H1 (cell line): ENCODE measurements around the gene MYL6B. TPM values are rescaled to one million over a fixed set of nuclear protein-coding genes. Genes with fewer than 3 reads are reported as not detected.

ENCODE experiments used
- CTCF ChIA-PET: fragments of 300-600 bp; sonication (Branson Sonifier 250); formaldehyde crosslinking; loops from one replicate; lab custom pipeline; 2021; ENCODE audit not compliant: partially characterized antibody; lab: Charles Lee
- POLR2A ChIA-PET: fragments of 300-600 bp; sonication (Branson Sonifier 250); formaldehyde crosslinking; loops from one replicate; lab custom pipeline; 2021; ENCODE audit warnings: inconsistent platforms; ENCODE audit not compliant: partially characterized antibody; lab: Charles Lee
- DNase-seq, 2 experiments: peaks; one replicate each; pipeline versions ENCODE4 v3.0.0 to v3.0.0-alpha.2; 2010 to 2022; ENCODE audit warnings: low spot score in 2 of 2, low read depth in 1 of 2, mixed read lengths in 1 of 2
- FAIRE-seq: peaks from 2 replicates; lab custom pipeline; 2011; peaks lifted over from hg19 to GRCh38; lab: Jason Lieb, UNC
- H2AFZ ChIP-seq: 2 replicates; pipeline ENCODE4 v1.8.1; 2012; ENCODE audit warnings: low read length, inconsistent platforms
- H2AK5ac ChIP-seq: 2 replicates; pipeline ENCODE4 v1.6.1; 2013; ENCODE audit warnings: low read depth, low read length
- H2BK120ac ChIP-seq: replicated peaks from 2 replicates; pipeline ENCODE3; 2013; ENCODE audit warnings: low read depth, low read length, inconsistent platforms
- H2BK12ac ChIP-seq: 2 replicates; pipeline ENCODE4 v1.6.1; 2013; ENCODE audit warnings: low read depth, low read length
- H2BK15ac ChIP-seq: 2 replicates; pipeline ENCODE4 v1.6.1; 2013; ENCODE audit warnings: low read length
- H2BK20ac ChIP-seq: 2 replicates; pipeline ENCODE4 v1.6.1; 2013; ENCODE audit warnings: low read length
- H2BK5ac ChIP-seq: 2 replicates; pipeline ENCODE4 v1.6.1; 2013; ENCODE audit warnings: low read depth, low read length
- H3K14ac ChIP-seq: 2 replicates; pipeline ENCODE4 v1.6.1; 2013; ENCODE audit warnings: inconsistent platforms; ENCODE audit not compliant: insufficient read length
- H3K18ac ChIP-seq: 2 replicates; pipeline ENCODE4 v1.6.1; 2013; ENCODE audit warnings: low read length; ENCODE audit errors: extremely low read depth
- H3K23ac ChIP-seq: 2 replicates; pipeline ENCODE4 v1.6.1; 2013; ENCODE audit warnings: inconsistent platforms; ENCODE audit not compliant: insufficient read length
- H3K23me2 ChIP-seq: 2 replicates; pipeline ENCODE4 v1.6.1; 2013; ENCODE audit warnings: low read depth, low read length
- H3K27ac ChIP-seq: 2 replicates; pipeline ENCODE4 v1.6.1; 2011; ENCODE audit warnings: low read depth, low read length, inconsistent platforms
- H3K27me3 ChIP-seq, 4 experiments: replicated peaks in 1 of 4; 1 replicate in 1 of 4; 2 replicates in 3 of 4; pipeline versions ENCODE4 v1.6.1 to v1.8.1; 2011 to 2013; ENCODE audit warnings: low read length in 3 of 4, mild to moderate bottlenecking in 3 of 4, inconsistent platforms in 2 of 4, mixed read lengths in 2 of 4, moderate library complexity in 1 of 4; ENCODE audit not compliant: control insufficient read depth in 3 of 4, insufficient read depth in 3 of 4; ENCODE audit errors: extremely low read depth in 1 of 4
- H3K36me3 ChIP-seq, 4 experiments: 2 replicates each; pipeline versions ENCODE4 v1.6.1 to v1.8.1; 2011 to 2013; ENCODE audit warnings: mild to moderate bottlenecking in 4 of 4, low read length in 3 of 4, moderate library complexity in 2 of 4, control low read depth in 1 of 4, inconsistent platforms in 1 of 4; ENCODE audit not compliant: insufficient read depth in 4 of 4, control insufficient read depth in 2 of 4
- H3K4ac ChIP-seq: replicated peaks from 2 replicates; pipeline ENCODE3; 2013; ENCODE audit warnings: low read length, low read depth, mixed read lengths, inconsistent platforms; ENCODE audit not compliant: insufficient read length
- H3K4me1 ChIP-seq, 4 experiments: replicated peaks in 1 of 4; 1 replicate in 1 of 4; 2 replicates in 3 of 4; pipeline versions ENCODE4 v1.6.1 to v1.8.1; 2011 to 2013; ENCODE audit warnings: low read length in 3 of 4, inconsistent platforms in 2 of 4, mixed read lengths in 1 of 4; ENCODE audit not compliant: insufficient read depth in 4 of 4, control insufficient read depth in 3 of 4
- H3K4me2 ChIP-seq, 2 experiments: 2 replicates each; pipeline versions ENCODE4 v1.6.1 to v1.8.1; 2011 to 2013; ENCODE audit warnings: low read depth in 2 of 2, low read length in 2 of 2, control low read depth in 1 of 2, inconsistent platforms in 1 of 2, mild to moderate bottlenecking in 1 of 2; ENCODE audit not compliant: insufficient read depth in 1 of 2
- H3K4me3 ChIP-seq, 4 experiments: fragments of 200-600, 300-600 bp in 1 of 4; sonication (generic), shearing (Covaris generic), sonication (Bioruptor Twin) in 1 of 4; 2 replicates each; pipeline versions ENCODE4 v1.5.1 to v1.8.1; 2011 to 2016; ENCODE audit warnings: low read length in 4 of 4, low read depth in 3 of 4, control low read depth in 2 of 4, inconsistent platforms in 2 of 4, mild to moderate bottlenecking in 2 of 4, mixed read lengths in 1 of 4, moderate library complexity in 1 of 4; ENCODE audit not compliant: insufficient read depth in 2 of 4; ENCODE audit errors: extremely low read depth in 1 of 4
- H3K56ac ChIP-seq: replicated peaks from 2 replicates; pipeline ENCODE3; 2013; ENCODE audit warnings: low read depth, mild to moderate bottlenecking, mixed read lengths, low read length, inconsistent platforms; ENCODE audit not compliant: insufficient read length
- H3K79me1 ChIP-seq: 2 replicates; pipeline ENCODE4 v1.6.1; 2013; ENCODE audit warnings: low read depth, low read length, control low read depth
- H3K79me2 ChIP-seq, 2 experiments: 2 replicates each; pipeline versions ENCODE4 v1.6.1 to v1.8.1; 2012 to 2013; ENCODE audit warnings: low read length in 2 of 2, mild to moderate bottlenecking in 2 of 2, inconsistent platforms in 1 of 2; ENCODE audit not compliant: insufficient read depth in 2 of 2, control insufficient read depth in 1 of 2
- H3K9ac ChIP-seq, 4 experiments: replicated peaks in 1 of 4; 1 replicate in 1 of 4; 2 replicates in 3 of 4; pipeline versions ENCODE4 v1.6.1 to v1.8.1; 2011 to 2013; ENCODE audit warnings: low read depth in 3 of 4, low read length in 3 of 4, control low read depth in 2 of 4, mild to moderate bottlenecking in 2 of 4, moderate library complexity in 2 of 4, inconsistent platforms in 1 of 4; ENCODE audit errors: extremely low read depth in 1 of 4
- H3K9me3 ChIP-seq, 2 experiments: 2 replicates each; pipeline versions ENCODE4 v1.6.1 to v1.8.1; 2012 to 2013; ENCODE audit warnings: mild to moderate bottlenecking in 2 of 2, moderate library complexity in 2 of 2, control low read depth in 1 of 2, inconsistent platforms in 1 of 2, low read depth in 1 of 2, low read length in 1 of 2, mixed read lengths in 1 of 2; ENCODE audit not compliant: insufficient read depth in 2 of 2
- H4K20me1 ChIP-seq, 2 experiments: replicated peaks in 1 of 2; 2 replicates each; pipeline versions ENCODE3 to v1.8.1; 2011 to 2013; ENCODE audit warnings: inconsistent platforms in 2 of 2, low read length in 2 of 2, mild to moderate bottlenecking in 1 of 2; ENCODE audit not compliant: insufficient read depth in 2 of 2, control insufficient read depth in 1 of 2
- H4K5ac ChIP-seq: 2 replicates; pipeline ENCODE4 v1.6.1; 2013; ENCODE audit warnings: low read length, low read depth, mixed read lengths, inconsistent platforms; ENCODE audit not compliant: insufficient read length
- H4K8ac ChIP-seq: 2 replicates; pipeline ENCODE4 v1.8.0; 2013; ENCODE audit warnings: mild to moderate bottlenecking, moderate library complexity, low read length, inconsistent platforms; ENCODE audit not compliant: insufficient read depth; ENCODE audit errors: extremely low read depth
- H4K91ac ChIP-seq: replicated peaks from 2 replicates; pipeline ENCODE3; 2013; ENCODE audit warnings: low read length, mixed read lengths, inconsistent platforms; ENCODE audit not compliant: insufficient read length
- CHD2 ChIP-seq: IDR thresholded peaks from 2 replicates; pipeline ENCODE4 v1.6.1; 2012; ENCODE audit warnings: low read length, improper control_type of control experiment
- GTF2F1 ChIP-seq: IDR thresholded peaks from 2 replicates; pipeline ENCODE4 v1.6.1; 2012; ENCODE audit warnings: low read depth, low read length, improper control_type of control experiment, borderline replicate concordance
- KDM4A ChIP-seq: IDR thresholded peaks from one replicate; pipeline ENCODE4 v1.7.1; 2012; ENCODE audit warnings: low read depth, mild to moderate bottlenecking, moderate library complexity, low read length, inconsistent platforms; ENCODE audit not compliant: severe bottlenecking
- MAFK ChIP-seq: IDR thresholded peaks from 2 replicates; pipeline ENCODE4 v1.6.1; 2012; ENCODE audit warnings: low read depth, mild to moderate bottlenecking, improper control_type of control experiment, low read length
- NRF1 ChIP-seq: IDR thresholded peaks from 2 replicates; pipeline ENCODE4 v1.6.1; 2011; ENCODE audit warnings: mild to moderate bottlenecking, low read depth, low read length, improper control_type of control experiment
- PHF8 ChIP-seq: fragments of 200-600 bp; sonication (generic); conservative IDR thresholded peaks from 2 replicates; pipeline ENCODE4 v1.7.1; 2012; ENCODE audit warnings: low read depth, mild to moderate bottlenecking, inconsistent platforms, low read length, moderate library complexity
- POU5F1 ChIP-seq: IDR thresholded peaks from 2 replicates; pipeline ENCODE4 v1.6.1; 2011; ENCODE audit warnings: low read depth, mild to moderate bottlenecking, low read length, moderate library complexity
- RAD21 ChIP-seq, 2 experiments: IDR thresholded peaks in 1 of 2; conservative IDR thresholded peaks in 1 of 2; 2 replicates each; pipeline ENCODE4 v1.6.1; 2011; ENCODE audit warnings: low read depth in 2 of 2, low read length in 2 of 2, improper control_type of control experiment in 1 of 2, inconsistent platforms in 1 of 2, mild to moderate bottlenecking in 1 of 2, moderate library complexity in 1 of 2
- SAP30 ChIP-seq: fragments of 300-600 bp; sonication (generic); IDR thresholded peaks from 2 replicates; pipeline ENCODE4 v1.7.1; 2012; ENCODE audit warnings: low read length, moderate library complexity, mild to moderate bottlenecking, inconsistent platforms; ENCODE audit not compliant: insufficient read depth, insufficient replicate concordance
- WGBS, 2 experiments: shearing (Covaris generic) in 1 of 2; methylation state at CpG; one replicate each; pipeline versions ENCODE4 v1.1.6 to v1.1.7; 2013 to 2015; ENCODE audit warnings: low lambda C conversion rate in 2 of 2, mixed read lengths in 2 of 2, inconsistent platforms in 1 of 2, low coverage in 1 of 2, missing lambda C conversion rate in 1 of 2; ENCODE audit not compliant: insufficient replicate concordance in 2 of 2, insufficient coverage in 1 of 2, insufficient read length in 1 of 2; ENCODE audit errors: extremely low coverage in 1 of 2, missing lambda C conversion rate in 1 of 2; 5-methylcytosine and 5-hydroxymethylcytosine counted together
- polyA plus RNA-seq, 7 experiments: library from polyadenylated mRNA; depleted of rRNA in 3 of 7; stranded (reverse) in 5 of 7; unstranded in 2 of 7; fragments of >200 nt in 5 of 7; fragments of 200-250 nt in 2 of 7; gene quantifications; 1 replicate in 5 of 7; 2 replicates in 1 of 7; 4 replicates in 1 of 7; pipeline versions ENCODE4 v1.2.1 to v1.2.3, GENCODE V29; 2011 to 2013; ENCODE audit warnings: missing spikeins in 2 of 7, mixed read lengths in 2 of 7
- total RNA-seq: library from RNA; stranded (reverse); fragmentation: NEBNext Ultra II Directional; extraction: Animal tissue kit (Norgen Biotek cat#: 25700); gene quantifications from 2 replicates; pipeline ENCODE4 v1.2.1, GENCODE V29; 2021

The MYL6B gene
- total and polyA plus RNA-seq, 2 of the 8 experiments (the other 6 are each of a cell fraction or from before 2014, with no cell fraction given) = 163 to 202 TPM

GRCh38 chr12:56150563-56150962, 1.8 kb upstream of the MYL6B start:
- Histone ChIP-seq H3K23ac (no peak overlapping the region), H4K20me1 (no peaks in the 10 kb centered on the region), H3K23me2 (peaks cover 5% of the 10 kb centered on the region), H3K9ac (no peak overlapping the region), H2AFZ (no peak overlapping the region), H3K9me3 (no peaks in the 10 kb centered on the region), H2BK12ac (no peak overlapping the region), H4K8ac (no peak overlapping the region), H3K4me1 (peaks cover 0 to 10% (median 8%) of the 10 kb centered on the region in 4 experiments; a peak in 5 of 7 replicates), H3K79me2 (peaks cover 0 to 6% of the 10 kb centered on the region in 2 experiments; a peak in 1 of 4 replicates), H3K27ac (no peak overlapping the region), H2BK5ac (no peak overlapping the region), H3K56ac (no peak overlapping the region), H3K4me3 (no peak overlapping the region), H4K5ac (no peak overlapping the region), H3K4me2 (no peak overlapping the region), H2BK20ac (no peak overlapping the region), H3K27me3 (no peaks in the 10 kb centered on the region; a peak in 1 of 7 replicates), H4K91ac (no peak overlapping the region), H2BK120ac (no peak overlapping the region), H2AK5ac (no peak overlapping the region), H3K18ac (no peak overlapping the region), H3K36me3 (peaks cover under 1 to 9% (median 2%) of the 10 kb centered on the region in 4 experiments; a peak in 6 of 8 replicates), H3K79me1 (no peaks in the 10 kb centered on the region), H3K14ac (no peak overlapping the region), H2BK15ac (no peak overlapping the region), H3K4ac (no peak overlapping the region)
- DNase-seq (no peak), FAIRE-seq (no peak)
- 85% methylated on average over 3 of the region's 3 CpGs; no CpG with 5 or more reads in 1 of the 2 experiments for WGBS, 2 experiments
- CTCF ChIA-PET = interaction anchor here (0.6 to 3.9 kb wide), 9 partner anchors 9 to 1069 kb away, joined by 3 to 22 read pairs (median 5); partner anchors contain the start of genes ERBB3, ESYT1 and ZC3H10
- POLR2A ChIA-PET = interaction anchor here (0.8 to 5.9 kb wide), 9 partner anchors 7 to 86 kb away, joined by 3 to 43 read pairs (median 7); partner anchors contain the start of genes ESYT1, RPL41 and ZC3H10
- TF ChIP-seq GTF2F1 = no peak
- no peak for TF ChIP-seq NRF1
- TF ChIP-seq CHD2 = no peak
- no peak for TF ChIP-seq POU5F1
- TF ChIP-seq PHF8 = no peak
- no peak for TF ChIP-seq RAD21 (IDR thresholded peaks at IDR 0.05 in 1 of 2, conservative IDR thresholded peaks at IDR 0.05 in 1 of 2; ENCODE audit: low read depth in 2 of 2, low read length in 2 of 2)
- no peak for TF ChIP-seq SAP30
- TF ChIP-seq KDM4A = no peak
- TF ChIP-seq MAFK = no peak
